Activated T-helper 9 cell treated with anti-CD3 and anti-CD28 coated beads, Interleukin-2, amount 50 U/mL, for 16 hours (primary cell): Measurements from ENCODE around the gene GRIK2.

Experiments used
- DNase-seq: peaks from one replicate; pipeline ENCODE4 v3.0.0-alpha.2; 2020; ENCODE audit warnings: low read depth

GRIK2 gene

GRCh38 chr6:101907356-101908217 is 514.1 kb downstream of the GRIK2 start:
- no peak for DNase-seq

- no peak for DNase-seq
These were observed 515.9 kb downstream of the GRIK2 start for GRCh38 chr6:101909366-101909765.

- DNase-seq: no peak
These were observed 518.8 kb downstream of the GRIK2 start for GRCh38 chr6:101912311-101912710.

- DNase-seq: no peak
These were observed 525.0 kb downstream of the GRIK2 start for GRCh38 chr6:101918471-101918870.

GRCh38 chr6:101921829-101922450 is 528.4 kb downstream of the GRIK2 start:
- DNase-seq: no peak

GRCh38 chr6:101926149-101926925 is 532.8 kb downstream of the GRIK2 start:
- DNase-seq: no peak

- DNase-seq: no peak
These were observed 538.3 kb downstream of the GRIK2 start for GRCh38 chr6:101931766-101932165.

- DNase-seq: no peak
These were observed 539.2 kb downstream of the GRIK2 start for GRCh38 chr6:101932704-101933103.

- no peak for DNase-seq
These were observed 542.2 kb downstream of the GRIK2 start for GRCh38 chr6:101935732-101936131.

GRCh38 chr6:101936516-101936915 is 543.0 kb downstream of the GRIK2 start:
- DNase-seq: no peak

- no peak for DNase-seq
These were observed 543.6 kb downstream of the GRIK2 start for GRCh38 chr6:101937108-101937507.

- DNase-seq: no peak
These were observed 546.9 kb downstream of the GRIK2 start for GRCh38 chr6:101940391-101940790.

- no peak for DNase-seq
These were observed 563.5 kb downstream of the GRIK2 start for GRCh38 chr6:101956961-101957360.

- no peak for DNase-seq
These were observed 567.8 kb downstream of the GRIK2 start for GRCh38 chr6:101961357-101961756.

GRCh38 chr6:101980924-101981323 is 587.4 kb downstream of the GRIK2 start:
- DNase-seq: no peak

- DNase-seq: no peak
These were observed 593.0 kb downstream of the GRIK2 start for GRCh38 chr6:101986476-101986875.

GRCh38 chr6:101992286-101992685 is 598.8 kb downstream of the GRIK2 start:
- DNase-seq: no peak

- no peak for DNase-seq
These were observed 601.0 kb downstream of the GRIK2 start for GRCh38 chr6:101994521-101994920.

GRCh38 chr6:102015431-102015830 is 621.9 kb downstream of the GRIK2 start:
- no peak for DNase-seq

GRCh38 chr6:102022281-102022680 is 628.8 kb downstream of the GRIK2 start:
- no peak for DNase-seq

GRCh38 chr6:102022803-102023202 is 629.3 kb downstream of the GRIK2 start:
- no peak for DNase-seq

- DNase-seq: no peak
These were observed 630.6 kb downstream of the GRIK2 start for GRCh38 chr6:102023977-102024657.
